HepG2 (cell line): ENCODE data around the gene TARM1. TPM values are rescaled to one million over a fixed set of nuclear protein-coding genes. Genes with fewer than 3 reads are reported as not detected.

Experiments used
- ATAC-seq: fragments of 200-7000 bp; cut with Tn5 transposase; 3 replicates; pipeline ENCODE4 v1.9.1; 2020; ENCODE audit warnings: mild to moderate bottlenecking, moderate library complexity
- BruUV-seq: library from RNA; stranded (reverse); fragments of 400-500 nt; replicated peaks from 2 replicates; lab custom pipeline; 2021; lab: Mats Ljungman, UMichigan
- CTCF ChIA-PET: fragments of 300-600 bp; formaldehyde crosslinking; extraction: SDS; loops from one replicate; lab custom pipeline; 2021; ENCODE audit warnings: low total read pairs, inconsistent platforms, low intra/inter-chr PET ratio; lab: Yijun Ruan, JAX
- POLR2A ChIA-PET: fragments of 350-600 bp; sonication (Branson Sonifier 250); formaldehyde crosslinking; loops from one replicate; lab custom pipeline; 2020; ENCODE audit warnings: antibody characterized with exemption, inconsistent platforms; lab: Yijun Ruan, JAX
- DNase-seq: peaks from one replicate; pipeline ENCODE4 v3.0.0-alpha.2; 2015; ENCODE audit warnings: low spot score
- FAIRE-seq: peaks from 3 replicates; lab custom pipeline; 2011; peaks lifted over from hg19 to GRCh38; lab: Jason Lieb, UNC
- H2AFZ ChIP-seq: one replicate; pipeline ENCODE4 v1.6.1; 2011; ENCODE audit warnings: low read length, inconsistent platforms
- H3K27ac ChIP-seq: fragments of 300-600 bp; 3 replicates; pipeline ENCODE4 v1.8.0; 2011; ENCODE audit warnings: mixed run types, mild to moderate bottlenecking, mixed read lengths, low read length, inconsistent platforms; ENCODE audit not compliant: insufficient read depth; ENCODE audit errors: extremely low read length
- H3K27me3 ChIP-seq, 2 experiments: fragments of 200-600 bp in 1 of 2; 2 replicates in 1 of 2; 3 replicates in 1 of 2; pipeline versions ENCODE4 v1.6.0 to v1.8.0; 2011; ENCODE audit warnings: low read length in 2 of 2, mild to moderate bottlenecking in 2 of 2, moderate library complexity in 2 of 2, inconsistent platforms in 1 of 2; ENCODE audit not compliant: insufficient read depth in 2 of 2, control insufficient read depth in 1 of 2
- H3K36me3 ChIP-seq, 2 experiments: fragments of 200-600 bp in 1 of 2; replicated peaks in 1 of 2; 2 replicates in 1 of 2; 3 replicates in 1 of 2; pipeline versions ENCODE4 v1.5.1 to v1.8.0; 2011; ENCODE audit warnings: low read length in 2 of 2, inconsistent platforms in 1 of 2; ENCODE audit not compliant: insufficient read depth in 2 of 2, control insufficient read depth in 1 of 2
- H3K4me1 ChIP-seq: 2 replicates; pipeline ENCODE4 v1.5.1; 2012; ENCODE audit warnings: low read length, inconsistent platforms; ENCODE audit not compliant: insufficient read depth
- H3K4me2 ChIP-seq: 2 replicates; pipeline ENCODE4 v1.6.0; 2011; ENCODE audit warnings: low read depth, low read length, inconsistent platforms
- H3K4me3 ChIP-seq, 3 experiments: fragments of 200-600 bp in 1 of 3; sonication (generic), shearing (Covaris generic) in 1 of 3; replicated peaks in 1 of 3; 2 replicates each; pipeline ENCODE4 v1.5.1; 2011 to 2016; ENCODE audit warnings: low read length in 3 of 3, inconsistent platforms in 2 of 3, low read depth in 2 of 3, mild to moderate bottlenecking in 2 of 3, control low read depth in 1 of 3, mixed read lengths in 1 of 3; ENCODE audit not compliant: insufficient read depth in 1 of 3
- H3K79me2 ChIP-seq: one replicate; pipeline ENCODE4 v1.6.1; 2011; ENCODE audit warnings: low read length, inconsistent platforms; ENCODE audit not compliant: insufficient read depth
- H3K9ac ChIP-seq: 2 replicates; pipeline ENCODE4 v1.6.0; 2011; ENCODE audit warnings: mild to moderate bottlenecking, low read depth, low read length, inconsistent platforms; ENCODE audit not compliant: insufficient read depth
- H3K9me3 ChIP-seq: 2 replicates; pipeline ENCODE4 v1.5.1; 2012; ENCODE audit warnings: mild to moderate bottlenecking, low read length
- H4K20me1 ChIP-seq: 2 replicates; pipeline ENCODE4 v1.6.0; 2011; ENCODE audit warnings: inconsistent platforms, mild to moderate bottlenecking, low read length, moderate library complexity; ENCODE audit not compliant: insufficient read depth
- CREBL2 ChIP-seq: sonication (generic); formaldehyde crosslinking; IDR thresholded peaks from 2 replicates; pipeline ENCODE4 v1.8.1; 2023; ENCODE audit warnings: missing genetic modification reagents, mild to moderate bottlenecking, borderline replicate concordance
- FOSL2 ChIP-seq: sonication (generic); formaldehyde crosslinking; IDR thresholded peaks from 2 replicates; pipeline ENCODE4 v1.4.0; 2020; ENCODE audit warnings: missing genetic modification reagents
- ZNF101 ChIP-seq: sonication (generic); formaldehyde crosslinking; IDR thresholded peaks from 2 replicates; pipeline ENCODE4 v1.4.0; 2020; ENCODE audit warnings: mild to moderate bottlenecking, low read depth, missing genetic modification reagents, borderline replicate concordance
- ZNF567 ChIP-seq: sonication (generic); formaldehyde crosslinking; IDR thresholded peaks from 2 replicates; pipeline ENCODE4 v1.8.1; 2023; ENCODE audit warnings: mild to moderate bottlenecking, missing genetic modification reagents, borderline replicate concordance
- ZNF770 ChIP-seq: sonication (generic); formaldehyde crosslinking; IDR thresholded peaks from 2 replicates; pipeline ENCODE4 v1.5.0; 2020; ENCODE audit warnings: mild to moderate bottlenecking, missing genetic modification reagents
- ZSCAN5A ChIP-seq: sonication (generic); formaldehyde crosslinking; IDR thresholded peaks from 2 replicates; pipeline ENCODE4 v1.8.0; 2022; ENCODE audit warnings: mild to moderate bottlenecking, missing genetic modification reagents, borderline replicate concordance
- WGBS: methylation state at CpG from one replicate; pipeline ENCODE4 v1.1.6; 2017; ENCODE audit warnings: low lambda C conversion rate; 5-methylcytosine and 5-hydroxymethylcytosine counted together
- in situ Hi-C: cut with HindIII; loops from 2 replicates; pipeline ENCODE4 v1.10.0; 2017; ENCODE audit warnings: low pct_unique_long_range_greater_than_20kb; ENCODE audit not compliant: extremely low pct_ligation_motif_present
- intact Hi-C: fragments of 100-400 bp; cut with micrococcal nuclease; formaldehyde crosslinking; loops from one replicate; pipeline ENCODE4 v1.10.0; 2022; ENCODE audit not compliant: unreplicated experiment
- polyA plus RNA-seq, 8 experiments: library from polyadenylated mRNA; depleted of rRNA in 3 of 8; stranded (reverse) in 7 of 8; unstranded in 1 of 8; fragments of >200 nt; fragmentation: Illumina TruSeq in 4 of 8; extraction: Trizol in 4 of 8; gene quantifications; 2 replicates each; pipeline versions ENCODE4 v1.2.1 to v1.2.3, GENCODE V29; 2011 to 2016; ENCODE audit warnings: low read depth in 4 of 8, missing spikeins in 1 of 8, mixed read lengths in 1 of 8; ENCODE audit not compliant: insufficient read depth in 1 of 8
- total RNA-seq, 5 experiments: library from RNA; depleted of rRNA; stranded (reverse); fragments of >200 nt; fragmentation: Illumina TruSeq; extraction: Trizol; gene quantifications; 2 replicates each; pipeline ENCODE4 v1.2.3, GENCODE V29; 2016; ENCODE audit warnings: low read depth in 1 of 5

The TARM1 gene
- total and polyA plus RNA-seq, 2 of the 13 experiments (the other 11 are each of a cell fraction or from before 2014, with no cell fraction given), result not detected

GRCh38 chr19:54024660-54025059 is 56.5 kb downstream of the TARM1 start:
- DNase-seq (peak; percentile 41), FAIRE-seq (no peak), ATAC-seq (no peak)
- POLR2A ChIA-PET, result no interaction called here
- CTCF ChIA-PET, result interaction anchor here (0.9 to 2.8 kb wide), 4 partner anchors 172 to 232 kb away, joined by 3 to 28 read pairs (median 10); no protein-coding TSS in a partner anchor
- TF ChIP-seq ZNF101 (CRISPR knock-in tag) (no peak), ZNF770 (peak; percentile 61; the same call in 1 of the 2 replicates), FOSL2 (CRISPR knock-in tag) (peak; percentile 53; the same call in 1 of the 2 replicates)
- intact Hi-C loops (loop anchor here (5.0 kb wide), 2 partner anchors 117 to 232 kb away; partner anchors contain the start of gene CACNG7), in situ Hi-C loops (loop anchor here (10.0 kb wide), 2 partner anchors 120 to 220 kb away; partner anchors contain the start of gene CACNG7)
- no peak overlapping the region for H3K9ac ChIP-seq
- no peaks in the 10 kb centered on the region for H3K9me3 ChIP-seq
- H3K27me3 ChIP-seq, result no peaks in the 10 kb centered on the region
- H2AFZ ChIP-seq, result no peak overlapping the region
- H3K4me2 ChIP-seq, result no peak overlapping the region
- no peaks in the 10 kb centered on the region for H4K20me1 ChIP-seq
- 20% methylated on average over 4 of the region's 9 CpGs for WGBS
- BruUV-seq, result no TSS peak
- H3K79me2 ChIP-seq, result no peaks in the 10 kb centered on the region
- no peak overlapping the region for H3K27ac ChIP-seq
- H3K36me3 ChIP-seq, result no peaks in the 10 kb centered on the region
- no peak overlapping the region for H3K4me3 ChIP-seq
- H3K4me1 ChIP-seq, result peaks cover 39% of the 10 kb centered on the region

GRCh38 chr19:54023191-54023590 is 58.0 kb downstream of the TARM1 start:
- intact Hi-C loops, result loop anchor here (5.0 kb wide), 2 partner anchors 116 to 231 kb away; partner anchors contain the start of gene CACNG7
- Histone ChIP-seq H3K9ac (no peak overlapping the region), H3K36me3 (no peaks in the 10 kb centered on the region), H4K20me1 (no peaks in the 10 kb centered on the region), H3K4me1 (peaks cover 43% of the 10 kb centered on the region), H3K27ac (no peak overlapping the region), H3K4me3 (no peak overlapping the region), H3K27me3 (no peaks in the 10 kb centered on the region), H3K79me2 (no peaks in the 10 kb centered on the region), H2AFZ (no peak overlapping the region), H3K4me2 (no peak overlapping the region), H3K9me3 (no peaks in the 10 kb centered on the region)
- BruUV-seq, result no TSS peak
- POLR2A ChIA-PET, result interaction anchor here (1.0 kb wide), 1 partner anchor 159 kb away, joined by 3 read pairs; no protein-coding TSS in a partner anchor
- CTCF ChIA-PET, result interaction anchor here (1.4 to 2.8 kb wide), 3 partner anchors 181 to 230 kb away, joined by 10 to 28 read pairs (median 11); no protein-coding TSS in a partner anchor
- no peak for DNase-seq
- WGBS, result 20% methylated on average over 3 of the region's 3 CpGs
- no peak for FAIRE-seq
- ATAC-seq, result no peak
- TF ChIP-seq ZNF567 (CRISPR knock-in tag) (no peak), CREBL2 (CRISPR knock-in tag) (no peak), ZSCAN5A (CRISPR knock-in tag) (no peak)
- in situ Hi-C loops, result loop anchor here (10.0 kb wide), 2 partner anchors 118 to 218 kb away; partner anchors contain the start of gene CACNG7
